ENCODE measurements around the gene GOLGA8M. TPM values are rescaled to one million over a fixed set of nuclear protein-coding genes. Genes with fewer than 3 reads are reported as not detected.
"Not testable (repeated sequence)": the region's sequence is repeated elsewhere in the genome, so short reads cannot be mapped to it uniquely, and the experiment has no call there.

The GOLGA8M gene
- total and polyA plus RNA-seq, 2 donors = 0.21 to 0.24 TPM

GRCh38 chr15:28725556-28725955, 13.3 kb upstream of the GOLGA8M start:
- Histone ChIP-seq H3K27me3 (ENCODE audit: control insufficient read depth in 2 of 2, insufficient read depth in 1 of 2, low read length in 1 of 2) (no peaks in the 10 kb centered on the region), H3K9me3 (ENCODE audit: control insufficient read depth in 2 of 2, insufficient read depth in 1 of 2, low read length in 1 of 2) (no peaks in the 10 kb centered on the region), H3K4me1 (ENCODE audit: control insufficient read depth in 2 of 2, insufficient read depth in 2 of 2, low read length in 2 of 2) (no peaks in the 10 kb centered on the region), H3K36me3 (ENCODE audit: control insufficient read depth in 2 of 2, insufficient read depth in 2 of 2, low read length in 1 of 2) (no peaks in the 10 kb centered on the region), H3K27ac (ENCODE audit: low read depth in 1 of 2, low read length in 1 of 2) (no peak overlapping the region), H3K4me3 (ENCODE audit: low read length in 2 of 2) (no peak overlapping the region)
- no peak for DNase-seq (ENCODE audit: low read depth in 6 of 9, low spot score in 9 of 9)
- WGBS = 98% methylated on average over 14 of the region's 14 CpGs

GRCh38 chr15:28723986-28724385, 11.8 kb upstream of the GOLGA8M start:
- DNase-seq (ENCODE audit: low read depth in 6 of 9, low spot score in 9 of 9); H3K4me1 ChIP-seq (ENCODE audit: control insufficient read depth in 2 of 2, insufficient read depth in 2 of 2, low read length in 2 of 2); H3K27ac ChIP-seq (ENCODE audit: low read depth in 1 of 2, low read length in 1 of 2); H3K36me3 ChIP-seq (ENCODE audit: control insufficient read depth in 2 of 2, insufficient read depth in 2 of 2, low read length in 1 of 2); H3K4me3 ChIP-seq (ENCODE audit: low read length in 2 of 2); H3K9me3 ChIP-seq (ENCODE audit: control insufficient read depth in 2 of 2, insufficient read depth in 1 of 2, low read length in 1 of 2); H3K27me3 ChIP-seq (ENCODE audit: control insufficient read depth in 2 of 2, insufficient read depth in 1 of 2, low read length in 1 of 2): not testable (repeated sequence)
- WGBS = 96% methylated on average over 4 of the region's 5 CpGs

GRCh38 chr15:28719626-28720025, 7.4 kb upstream of the GOLGA8M start:
- not testable (repeated sequence) for DNase-seq (ENCODE audit: low read depth in 6 of 9, low spot score in 9 of 9); H3K27me3 ChIP-seq (ENCODE audit: control insufficient read depth in 2 of 2, insufficient read depth in 1 of 2, low read length in 1 of 2); H3K36me3 ChIP-seq (ENCODE audit: control insufficient read depth in 2 of 2, insufficient read depth in 2 of 2, low read length in 1 of 2); H3K4me1 ChIP-seq (ENCODE audit: control insufficient read depth in 2 of 2, insufficient read depth in 2 of 2, low read length in 2 of 2); H3K4me3 ChIP-seq (ENCODE audit: low read length in 2 of 2); H3K27ac ChIP-seq (ENCODE audit: low read depth in 1 of 2, low read length in 1 of 2); H3K9me3 ChIP-seq (ENCODE audit: control insufficient read depth in 2 of 2, insufficient read depth in 1 of 2, low read length in 1 of 2)
- 84% methylated on average over 4 of the region's 4 CpGs for WGBS

- not testable (repeated sequence) for H3K9me3 ChIP-seq (ENCODE audit: control insufficient read depth in 2 of 2, insufficient read depth in 1 of 2, low read length in 1 of 2); DNase-seq (ENCODE audit: low read depth in 6 of 9, low spot score in 9 of 9); H3K4me1 ChIP-seq (ENCODE audit: control insufficient read depth in 2 of 2, insufficient read depth in 2 of 2, low read length in 2 of 2); H3K27me3 ChIP-seq (ENCODE audit: control insufficient read depth in 2 of 2, insufficient read depth in 1 of 2, low read length in 1 of 2); H3K4me3 ChIP-seq (ENCODE audit: low read length in 2 of 2); H3K36me3 ChIP-seq (ENCODE audit: control insufficient read depth in 2 of 2, insufficient read depth in 2 of 2, low read length in 1 of 2); H3K27ac ChIP-seq (ENCODE audit: low read depth in 1 of 2, low read length in 1 of 2)
- WGBS = 71% methylated on average over 11 of the region's 11 CpGs
Observed at GRCh38 chr15:28718576-28718975, 6.4 kb upstream of the GOLGA8M start.

- H3K4me3 ChIP-seq (ENCODE audit: low read length in 2 of 2); DNase-seq (ENCODE audit: low read depth in 6 of 9, low spot score in 9 of 9); H3K36me3 ChIP-seq (ENCODE audit: control insufficient read depth in 2 of 2, insufficient read depth in 2 of 2, low read length in 1 of 2); H3K27ac ChIP-seq (ENCODE audit: low read depth in 1 of 2, low read length in 1 of 2); H3K27me3 ChIP-seq (ENCODE audit: control insufficient read depth in 2 of 2, insufficient read depth in 1 of 2, low read length in 1 of 2); H3K9me3 ChIP-seq (ENCODE audit: control insufficient read depth in 2 of 2, insufficient read depth in 1 of 2, low read length in 1 of 2); H3K4me1 ChIP-seq (ENCODE audit: control insufficient read depth in 2 of 2, insufficient read depth in 2 of 2, low read length in 2 of 2): not testable (repeated sequence)
- 95% methylated on average over 4 of the region's 4 CpGs for WGBS
Observed at GRCh38 chr15:28714176-28714575, 2.0 kb upstream of the GOLGA8M start.

GRCh38 chr15:28703927-28704326, 8.3 kb downstream of the GOLGA8M start:
- not testable (repeated sequence) for H3K4me3 ChIP-seq (ENCODE audit: low read length in 2 of 2); H3K9me3 ChIP-seq (ENCODE audit: control insufficient read depth in 2 of 2, insufficient read depth in 1 of 2, low read length in 1 of 2); DNase-seq (ENCODE audit: low read depth in 6 of 9, low spot score in 9 of 9); H3K27me3 ChIP-seq (ENCODE audit: control insufficient read depth in 2 of 2, insufficient read depth in 1 of 2, low read length in 1 of 2); H3K27ac ChIP-seq (ENCODE audit: low read depth in 1 of 2, low read length in 1 of 2); H3K4me1 ChIP-seq (ENCODE audit: control insufficient read depth in 2 of 2, insufficient read depth in 2 of 2, low read length in 2 of 2); H3K36me3 ChIP-seq (ENCODE audit: control insufficient read depth in 2 of 2, insufficient read depth in 2 of 2, low read length in 1 of 2)
- WGBS = 92% methylated on average over 7 of the region's 9 CpGs

GRCh38 chr15:28702427-28702826, 9.8 kb downstream of the GOLGA8M start:
- WGBS = 79% methylated on average over 11 of the region's 11 CpGs
- H3K27me3 ChIP-seq (ENCODE audit: control insufficient read depth in 2 of 2, insufficient read depth in 1 of 2, low read length in 1 of 2) = not testable (repeated sequence)

GRCh38 chr15:28694006-28694751, 18.0 kb downstream of the GOLGA8M start:
- H3K36me3 ChIP-seq (ENCODE audit: control insufficient read depth in 2 of 2, insufficient read depth in 2 of 2, low read length in 1 of 2); H3K9me3 ChIP-seq (ENCODE audit: control insufficient read depth in 2 of 2, insufficient read depth in 1 of 2, low read length in 1 of 2); H3K27ac ChIP-seq (ENCODE audit: low read depth in 1 of 2, low read length in 1 of 2); H3K4me3 ChIP-seq (ENCODE audit: low read length in 2 of 2); DNase-seq (ENCODE audit: low read depth in 6 of 9, low spot score in 9 of 9); H3K27me3 ChIP-seq (ENCODE audit: control insufficient read depth in 2 of 2, insufficient read depth in 1 of 2, low read length in 1 of 2); H3K4me1 ChIP-seq (ENCODE audit: control insufficient read depth in 2 of 2, insufficient read depth in 2 of 2, low read length in 2 of 2): not testable (repeated sequence)
- 97% methylated on average over 26 of the region's 26 CpGs for WGBS

More at GRCh38 chr15:28702427-28702826, 9.8 kb downstream of the GOLGA8M start:
- H3K4me1 ChIP-seq (ENCODE audit: control insufficient read depth in 2 of 2, insufficient read depth in 2 of 2, low read length in 2 of 2); H3K36me3 ChIP-seq (ENCODE audit: control insufficient read depth in 2 of 2, insufficient read depth in 2 of 2, low read length in 1 of 2); DNase-seq (ENCODE audit: low read depth in 6 of 9, low spot score in 9 of 9); H3K9me3 ChIP-seq (ENCODE audit: control insufficient read depth in 2 of 2, insufficient read depth in 1 of 2, low read length in 1 of 2); H3K27ac ChIP-seq (ENCODE audit: low read depth in 1 of 2, low read length in 1 of 2); H3K4me3 ChIP-seq (ENCODE audit: low read length in 2 of 2): not testable (repeated sequence)

GRCh38 chr15:28693021-28693420, 19.2 kb downstream of the GOLGA8M start:
- WGBS = 97% methylated on average over 14 of the region's 14 CpGs
- H3K4me3 ChIP-seq (ENCODE audit: low read length in 2 of 2); H3K27ac ChIP-seq (ENCODE audit: low read depth in 1 of 2, low read length in 1 of 2); H3K4me1 ChIP-seq (ENCODE audit: control insufficient read depth in 2 of 2, insufficient read depth in 2 of 2, low read length in 2 of 2); DNase-seq (ENCODE audit: low read depth in 6 of 9, low spot score in 9 of 9); H3K9me3 ChIP-seq (ENCODE audit: control insufficient read depth in 2 of 2, insufficient read depth in 1 of 2, low read length in 1 of 2); H3K27me3 ChIP-seq (ENCODE audit: control insufficient read depth in 2 of 2, insufficient read depth in 1 of 2, low read length in 1 of 2); H3K36me3 ChIP-seq (ENCODE audit: control insufficient read depth in 2 of 2, insufficient read depth in 2 of 2, low read length in 1 of 2): not testable (repeated sequence)
